ENCODE measurements around the gene MAOA.

Gene MAOA

GRCh38 chrX:43720961-43721360, 64.9 kb downstream of the MAOA start:
- TF ChIP-seq, protein P1, sequence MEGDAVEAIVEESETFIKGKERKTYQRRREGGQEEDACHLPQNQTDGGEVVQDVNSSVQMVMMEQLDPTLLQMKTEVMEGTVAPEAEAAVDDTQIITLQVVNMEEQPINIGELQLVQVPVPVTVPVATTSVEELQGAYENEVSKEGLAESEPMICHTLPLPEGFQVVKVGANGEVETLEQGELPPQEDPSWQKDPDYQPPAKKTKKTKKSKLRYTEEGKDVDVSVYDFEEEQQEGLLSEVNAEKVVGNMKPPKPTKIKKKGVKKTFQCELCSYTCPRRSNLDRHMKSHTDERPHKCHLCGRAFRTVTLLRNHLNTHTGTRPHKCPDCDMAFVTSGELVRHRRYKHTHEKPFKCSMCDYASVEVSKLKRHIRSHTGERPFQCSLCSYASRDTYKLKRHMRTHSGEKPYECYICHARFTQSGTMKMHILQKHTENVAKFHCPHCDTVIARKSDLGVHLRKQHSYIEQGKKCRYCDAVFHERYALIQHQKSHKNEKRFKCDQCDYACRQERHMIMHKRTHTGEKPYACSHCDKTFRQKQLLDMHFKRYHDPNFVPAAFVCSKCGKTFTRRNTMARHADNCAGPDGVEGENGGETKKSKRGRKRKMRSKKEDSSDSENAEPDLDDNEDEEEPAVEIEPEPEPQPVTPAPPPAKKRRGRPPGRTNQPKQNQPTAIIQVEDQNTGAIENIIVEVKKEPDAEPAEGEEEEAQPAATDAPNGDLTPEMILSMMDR (IDR thresholded peaks at IDR 0.05): no peak

- TF ChIP-seq, protein P1 (IDR thresholded peaks at IDR 0.05): no peak
Measured at GRCh38 chrX:43728002-43728401, 71.9 kb downstream of the MAOA start.

- TF ChIP-seq, protein P1 (IDR thresholded peaks at IDR 0.05): no peak
Measured at GRCh38 chrX:43728966-43729365, 72.9 kb downstream of the MAOA start.

- TF ChIP-seq, protein P1 (IDR thresholded peaks at IDR 0.05): no peak
Measured at GRCh38 chrX:43731086-43731485, 75.0 kb downstream of the MAOA start.

- TF ChIP-seq, protein P1 (IDR thresholded peaks at IDR 0.05): no peak
Measured at GRCh38 chrX:43733699-43734098, 77.6 kb downstream of the MAOA start.

GRCh38 chrX:43734444-43734843, 78.3 kb downstream of the MAOA start:
- TF ChIP-seq, protein P1 (IDR thresholded peaks at IDR 0.05): no peak

DNA sequence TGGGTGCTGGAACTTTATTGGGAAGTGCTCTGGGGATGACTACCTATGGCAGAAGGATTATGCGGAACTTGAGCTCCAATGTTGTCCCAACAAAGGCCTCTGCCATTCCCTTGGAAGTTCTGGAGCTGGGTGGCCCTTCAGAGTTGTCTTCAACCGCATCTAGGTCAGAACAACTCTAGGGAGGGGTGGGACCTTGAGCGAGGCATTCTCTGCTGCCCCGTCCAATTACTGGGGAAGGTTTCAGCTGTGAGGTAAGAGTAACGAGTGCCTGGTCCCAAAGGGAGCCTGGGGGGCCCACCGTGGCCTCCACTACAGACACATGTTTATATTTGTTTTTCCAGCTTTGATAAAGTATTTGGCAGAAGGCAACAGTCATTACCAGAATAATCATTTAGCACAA, 79.4 kb downstream of the MAOA start:
- TF ChIP-seq, protein P1 (IDR thresholded peaks at IDR 0.05): no peak

GRCh38 chrX:43735957-43736356, 79.9 kb downstream of the MAOA start:
- TF ChIP-seq, protein P1 (IDR thresholded peaks at IDR 0.05): no peak

Data from LNCAP (cell line).